NCI-H345 treated with DMSO at 0.1 percent for 48 hours (cell line): Measurements from ENCODE around the gene FAM90A1.
"Not testable (repeated sequence)": the region's sequence is repeated elsewhere in the genome, so short reads cannot be mapped to it uniquely, and the experiment has no call there.

Experiments
- DNase-seq: peaks from one replicate; lab custom pipeline; 2025; ENCODE audit not compliant: unreplicated experiment; lab: John Stamatoyannopoulos, UW

Gene FAM90A1, protein sequence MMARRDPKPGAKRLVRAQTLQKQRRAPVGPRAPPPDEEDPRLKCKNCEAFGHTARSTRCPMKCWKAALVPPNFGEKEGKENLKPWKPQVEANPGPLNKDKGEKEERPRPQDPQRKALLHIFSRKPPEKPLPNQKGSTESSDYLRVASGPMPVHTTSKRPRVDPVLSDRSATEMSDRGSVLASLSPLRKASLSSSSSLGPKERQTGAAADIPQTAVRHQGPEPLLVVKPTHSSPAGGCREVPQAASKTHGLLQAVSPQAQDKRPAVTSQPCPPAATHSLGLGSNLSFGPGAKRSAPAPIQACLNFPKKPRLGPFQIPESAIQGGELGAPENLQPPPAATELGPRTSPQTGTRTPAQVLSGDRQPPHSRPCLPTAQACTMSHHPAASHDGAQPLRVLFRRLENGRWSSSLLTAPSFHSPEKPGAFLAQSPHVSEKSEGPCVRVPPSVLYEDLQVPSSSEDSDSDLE

DNA sequence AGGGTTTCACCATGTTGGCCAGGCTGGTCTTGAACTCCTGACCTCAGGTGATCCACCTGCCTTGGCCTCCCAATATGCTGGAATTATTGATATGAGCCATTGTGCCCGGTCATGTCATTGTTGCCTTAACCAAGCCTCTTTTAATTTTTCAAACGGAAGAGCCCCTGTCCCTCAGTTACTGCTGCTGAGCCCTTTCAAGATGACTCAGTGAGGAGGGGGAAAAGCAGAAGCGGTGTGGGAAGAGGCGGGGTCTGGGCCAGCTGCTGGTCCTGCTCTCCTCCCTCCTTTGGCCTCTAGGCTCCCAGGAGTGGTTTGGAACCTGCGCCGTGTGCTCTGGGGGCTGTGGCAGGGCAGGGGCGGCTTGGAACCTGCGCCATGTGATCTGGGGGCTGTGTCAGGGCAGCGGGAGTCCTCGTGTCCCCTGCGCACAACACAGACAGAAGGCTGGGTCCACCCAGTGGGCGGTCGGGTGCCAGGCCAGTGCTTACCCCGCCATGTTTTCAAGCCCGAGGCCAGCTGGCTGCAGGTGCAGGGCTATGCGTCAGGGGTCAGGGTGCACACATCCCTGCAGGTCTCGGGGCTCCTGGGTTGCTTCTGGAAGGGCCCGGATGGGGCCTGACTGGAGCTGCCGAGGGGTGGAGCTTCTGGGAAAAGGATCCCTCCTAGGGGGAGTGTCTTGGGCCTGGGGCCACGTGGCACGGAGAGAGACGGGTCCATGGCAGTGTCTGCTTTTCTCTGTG is at the start of gene FAM90A1:
Gene FAM90A1, minus strand, starts transcription at position 627 of the 740 bp plus-strand sequence. CDS start 2,786 bp downstream, outside the sequence.
- not testable (repeated sequence) for DNase-seq

DNA sequence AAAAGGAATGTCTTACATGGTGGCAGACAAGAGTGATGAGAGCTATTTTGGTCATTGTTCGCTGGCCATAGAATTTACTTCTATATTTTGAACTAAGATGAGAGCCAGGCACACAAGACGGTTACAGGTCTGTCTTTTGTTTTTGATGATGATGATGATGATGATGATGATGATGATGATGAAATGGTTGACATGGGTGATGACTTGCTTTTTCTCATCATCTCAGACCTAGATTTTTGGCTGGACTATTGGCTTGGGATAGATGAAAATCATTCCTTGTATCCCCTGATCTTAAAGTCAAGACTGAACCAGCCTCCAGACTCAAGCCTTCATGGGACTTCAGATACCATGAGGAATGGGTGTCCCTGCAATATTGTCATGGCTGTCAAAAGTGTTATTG is 49.0 kb upstream of the FAM90A1 start:
- DNase-seq: not testable (repeated sequence)

DNA sequence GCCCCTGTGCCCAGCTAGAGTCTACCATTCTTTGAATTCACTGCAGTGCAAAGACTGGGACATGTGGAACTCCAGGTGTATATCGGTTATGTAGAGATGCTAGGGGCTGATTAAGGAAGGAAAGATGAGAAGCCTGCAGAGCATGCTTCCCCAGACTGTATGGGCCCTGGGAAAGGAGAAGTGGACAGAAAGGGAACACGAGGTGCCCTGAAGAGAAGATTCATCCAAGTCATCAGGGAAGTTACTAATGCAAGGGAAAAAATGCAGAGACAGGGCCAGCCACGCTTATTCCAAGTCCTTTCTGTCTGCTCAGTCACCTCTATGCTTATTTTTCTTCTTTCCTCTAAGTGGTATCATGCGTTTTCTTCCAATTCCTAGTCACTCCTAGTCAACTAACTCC is 39.3 kb upstream of the FAM90A1 start:
- DNase-seq: not testable (repeated sequence)

DNA sequence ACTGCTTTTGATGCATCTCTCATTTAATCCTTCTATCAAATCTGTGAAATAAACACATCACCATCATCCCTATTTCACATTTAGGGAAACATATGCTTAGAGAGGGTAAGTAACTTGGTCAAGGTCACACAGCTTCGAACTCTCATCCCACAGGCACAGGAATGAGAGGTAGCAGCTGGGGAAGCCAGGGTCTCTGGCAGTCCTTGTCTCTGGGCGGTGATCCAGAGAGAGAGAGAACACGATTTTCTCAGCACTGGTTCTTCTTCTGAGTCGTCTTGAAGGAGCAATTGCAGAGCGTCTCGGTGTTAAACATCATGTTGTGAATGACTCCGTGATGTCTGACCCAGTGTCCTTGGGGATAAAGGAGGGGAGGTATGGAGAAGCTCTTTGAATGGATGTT is 36.8 kb upstream of the FAM90A1 start:
- DNase-seq: not testable (repeated sequence)

DNA sequence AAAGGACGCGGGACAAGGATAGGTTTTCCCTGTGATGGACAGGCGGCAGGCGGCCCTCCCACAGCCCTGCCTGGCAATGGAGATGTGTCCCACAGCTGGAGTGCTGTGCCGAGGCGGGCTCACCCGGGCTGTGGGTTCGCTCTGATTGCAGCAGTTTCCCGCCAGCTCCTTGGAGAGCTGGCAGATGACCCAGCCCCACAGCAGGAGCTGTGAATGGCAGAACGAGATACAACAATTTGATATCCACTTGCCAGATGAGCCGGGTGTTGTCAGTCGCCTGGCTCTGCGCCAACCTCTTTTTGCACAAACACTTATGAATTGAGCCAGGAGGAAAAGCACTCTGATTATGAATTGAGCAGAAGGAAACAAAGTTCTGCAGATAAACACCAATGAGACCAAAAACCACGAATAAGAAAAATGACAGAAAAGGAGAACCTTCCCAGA is 33.7 kb upstream of the FAM90A1 start:
- peak; percentile 55 for DNase-seq

DNA sequence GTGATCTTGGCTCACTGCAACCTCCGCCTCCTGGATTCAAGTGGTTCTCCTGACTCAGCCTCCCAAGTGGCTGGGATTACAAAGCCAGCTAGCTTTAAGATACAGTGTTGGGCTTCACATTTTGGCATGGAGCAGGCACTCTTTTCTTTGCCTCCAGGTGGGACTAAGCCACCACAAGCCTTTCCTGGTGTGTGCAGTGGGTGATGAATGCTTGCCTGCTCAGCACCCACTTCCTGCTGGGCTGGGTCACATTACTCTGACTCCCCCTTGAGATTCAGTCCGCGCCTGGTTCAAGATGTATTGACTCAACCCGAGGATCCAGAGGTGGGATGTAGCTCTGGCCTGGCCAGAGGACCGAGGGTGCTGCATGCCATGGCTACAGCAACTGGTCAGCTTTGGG is 28.9 kb upstream of the FAM90A1 start:
- DNase-seq: not testable (repeated sequence)

DNA sequence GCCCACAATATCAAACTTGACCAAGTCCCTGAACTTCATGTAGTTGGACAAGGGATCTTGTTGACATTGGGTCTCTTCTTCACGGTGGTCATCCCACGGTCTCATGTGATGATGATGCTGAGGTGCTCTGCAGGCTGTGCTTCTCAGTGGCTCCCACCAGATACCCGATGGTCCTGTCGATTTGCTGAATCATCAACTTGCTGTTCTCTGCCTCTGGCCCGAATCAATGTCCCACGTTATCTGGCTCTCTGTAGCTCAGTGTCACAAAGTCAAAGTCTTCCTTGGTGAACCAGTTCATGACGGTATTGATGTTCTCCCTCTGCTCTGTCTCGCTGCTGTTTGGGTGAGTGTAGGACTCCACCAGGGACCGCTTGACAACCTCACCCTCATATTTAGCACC is 27.3 kb upstream of the FAM90A1 start:
- not testable (repeated sequence) for DNase-seq

DNA sequence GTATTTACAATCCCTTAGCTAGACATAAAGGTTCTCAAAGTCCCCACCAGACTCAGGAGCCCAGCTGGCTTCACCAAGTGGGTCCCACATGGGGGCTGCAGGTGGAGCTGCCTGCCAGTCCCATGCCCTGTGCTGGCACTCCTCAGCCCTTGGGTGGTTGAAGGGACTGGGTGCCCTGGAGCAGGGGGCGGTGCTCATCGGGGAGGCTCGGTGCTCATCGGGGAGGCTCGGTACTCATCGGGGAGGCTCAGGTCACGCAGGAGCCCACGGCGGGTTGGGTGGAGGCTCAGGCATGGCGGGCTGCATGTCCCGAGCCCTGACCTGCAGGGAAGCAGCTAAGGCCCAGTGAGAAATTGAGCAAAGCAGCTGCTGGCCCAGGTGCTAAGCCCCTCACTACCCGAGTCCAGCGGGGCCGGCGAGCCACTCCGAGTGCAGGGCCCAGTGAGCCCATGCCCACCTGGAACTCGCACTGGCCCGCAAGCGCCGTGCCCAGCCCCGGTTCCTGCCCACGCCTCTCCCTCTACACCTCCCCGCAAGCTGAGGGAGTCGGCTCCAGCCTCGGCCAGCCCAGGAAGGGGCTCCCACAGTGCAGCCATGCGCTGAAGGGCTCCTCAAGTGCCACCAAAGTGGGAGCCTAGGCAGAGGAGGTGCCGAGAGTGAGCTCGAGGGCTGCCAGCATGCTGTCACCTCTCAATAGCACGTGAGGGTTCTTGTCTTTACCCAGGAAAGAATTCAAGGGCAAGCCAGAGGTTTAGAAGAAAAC is 24.8 kb upstream of the FAM90A1 start:
- not testable (repeated sequence) for DNase-seq

DNA sequence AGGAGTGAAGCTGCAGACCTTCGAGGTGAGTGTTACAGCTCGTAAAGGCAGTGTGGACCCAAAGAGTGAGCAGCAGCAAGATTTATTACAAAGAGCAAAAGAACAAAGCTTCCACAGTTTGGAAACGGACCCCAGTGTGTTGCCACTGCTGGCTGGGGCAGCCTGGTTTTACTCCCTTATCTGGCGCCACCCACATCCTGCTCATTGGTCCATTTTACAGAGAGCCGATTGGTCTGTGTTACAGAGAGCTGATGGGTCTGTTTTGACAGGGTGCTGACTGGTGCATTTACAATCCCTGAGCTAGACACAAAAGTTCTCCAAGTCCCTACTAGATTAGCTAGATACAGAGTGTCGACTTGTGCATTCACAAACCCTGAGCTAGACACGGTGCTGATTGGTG is 24.2 kb upstream of the FAM90A1 start:
- DNase-seq: not testable (repeated sequence)

DNA sequence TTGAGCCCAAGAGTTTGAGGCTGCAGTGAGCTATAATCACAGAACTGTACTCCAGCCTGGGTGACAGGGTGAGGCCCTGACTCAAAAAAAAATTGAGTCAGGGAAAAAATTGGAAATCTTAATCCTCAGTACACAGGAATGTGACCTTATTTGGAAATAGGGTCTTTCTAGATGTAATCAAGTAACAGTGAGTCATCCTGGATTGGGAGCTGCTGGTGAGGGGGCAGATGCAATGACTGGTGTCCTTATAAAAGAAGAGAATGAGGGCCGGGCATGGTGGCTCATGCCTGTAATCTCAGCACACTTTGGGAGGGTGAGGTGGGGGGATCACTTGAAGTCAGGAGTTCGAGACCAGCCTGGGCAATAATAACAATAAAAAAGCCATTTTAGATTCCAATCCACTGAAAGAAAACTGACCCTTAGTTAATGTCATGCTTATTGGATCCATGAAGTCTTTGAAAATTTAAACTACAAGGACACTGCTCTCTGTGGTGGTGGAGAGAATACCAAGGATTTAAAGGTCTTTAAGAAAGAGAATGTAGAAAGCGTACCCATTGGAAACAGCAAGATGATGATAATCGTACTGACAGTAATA is 19.6 kb upstream of the FAM90A1 start:
- DNase-seq: not testable (repeated sequence)

DNA sequence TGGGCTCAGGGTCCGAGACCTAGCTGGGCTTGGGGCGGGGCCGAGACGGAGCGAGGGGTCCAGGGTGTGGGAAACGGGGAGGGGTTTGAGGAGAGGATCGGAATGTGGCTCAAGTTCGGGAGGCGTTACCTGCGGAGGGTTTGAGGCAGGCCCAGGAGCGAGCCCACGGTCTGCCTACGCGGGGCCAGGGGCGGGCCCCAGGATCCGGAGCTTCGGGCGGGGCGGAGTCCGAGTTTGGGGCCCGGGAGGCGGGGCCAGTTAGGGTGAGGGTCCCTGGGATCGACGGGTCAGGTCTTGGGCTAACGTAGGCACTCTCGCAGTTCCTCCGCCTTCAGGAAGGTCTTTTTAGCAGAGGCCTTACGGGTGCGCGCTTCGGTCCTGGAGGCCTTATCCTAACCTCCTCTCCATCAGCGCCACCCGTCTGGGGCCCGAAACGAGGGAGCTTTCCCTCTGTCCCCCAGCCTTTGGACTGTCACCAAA is 16.3 kb upstream of the FAM90A1 start:
- not testable (repeated sequence) for DNase-seq

DNA sequence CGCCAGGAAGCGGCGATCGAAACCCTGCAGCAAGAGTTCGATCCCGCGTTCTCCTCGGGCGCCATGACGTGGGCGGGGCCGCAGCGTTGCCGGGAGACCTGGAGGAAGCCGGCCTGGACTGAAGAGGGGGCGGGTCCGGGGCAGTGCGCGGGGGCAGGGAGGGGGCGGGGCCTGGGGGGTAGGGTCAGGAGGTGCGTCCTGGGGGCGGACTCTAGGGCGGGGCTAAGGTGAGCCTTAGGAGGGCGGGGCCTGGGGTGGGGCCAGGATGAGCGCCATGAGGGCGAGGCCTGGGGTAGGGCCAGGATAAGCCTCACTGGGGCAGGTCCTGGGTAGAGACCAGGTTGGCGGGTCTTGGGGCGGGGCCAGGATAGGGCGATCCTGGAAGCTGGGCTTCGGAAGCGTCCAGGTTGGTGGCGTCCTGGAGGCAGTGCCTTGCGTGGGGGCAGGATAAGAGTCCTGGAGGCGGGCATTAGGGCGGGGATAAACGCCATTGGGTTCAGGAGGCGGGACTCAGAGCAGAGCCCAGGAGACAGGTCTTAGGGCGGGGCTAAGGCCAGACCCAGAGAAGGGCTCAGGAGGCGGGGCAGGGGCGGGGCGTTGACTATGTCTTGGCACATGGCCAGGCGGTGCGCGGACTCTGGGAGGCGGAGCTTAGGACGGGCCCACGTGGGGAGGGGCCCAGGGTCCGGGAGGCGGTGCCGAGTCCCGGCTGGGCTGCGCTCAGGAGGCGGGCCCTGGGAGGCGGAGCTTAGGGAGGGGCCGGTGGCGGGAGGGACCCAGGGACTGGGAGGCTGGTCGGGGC is 15.7 kb upstream of the FAM90A1 start:
- peak; percentile 80 for DNase-seq

DNA sequence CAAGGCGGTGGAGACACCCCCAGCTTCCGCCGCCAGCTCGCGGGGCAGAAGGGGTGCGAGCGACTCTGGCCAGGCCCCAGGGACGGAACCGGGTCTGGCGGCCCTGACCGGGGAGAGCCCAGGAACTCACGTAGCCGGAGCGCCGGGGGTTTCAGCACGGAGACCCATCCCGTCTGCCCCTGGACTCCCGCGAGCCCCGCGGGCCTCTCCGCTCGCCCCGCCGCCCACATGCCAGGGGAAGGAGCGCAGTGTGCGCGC is 15.1 kb upstream of the FAM90A1 start:
- not testable (repeated sequence) for DNase-seq

DNA sequence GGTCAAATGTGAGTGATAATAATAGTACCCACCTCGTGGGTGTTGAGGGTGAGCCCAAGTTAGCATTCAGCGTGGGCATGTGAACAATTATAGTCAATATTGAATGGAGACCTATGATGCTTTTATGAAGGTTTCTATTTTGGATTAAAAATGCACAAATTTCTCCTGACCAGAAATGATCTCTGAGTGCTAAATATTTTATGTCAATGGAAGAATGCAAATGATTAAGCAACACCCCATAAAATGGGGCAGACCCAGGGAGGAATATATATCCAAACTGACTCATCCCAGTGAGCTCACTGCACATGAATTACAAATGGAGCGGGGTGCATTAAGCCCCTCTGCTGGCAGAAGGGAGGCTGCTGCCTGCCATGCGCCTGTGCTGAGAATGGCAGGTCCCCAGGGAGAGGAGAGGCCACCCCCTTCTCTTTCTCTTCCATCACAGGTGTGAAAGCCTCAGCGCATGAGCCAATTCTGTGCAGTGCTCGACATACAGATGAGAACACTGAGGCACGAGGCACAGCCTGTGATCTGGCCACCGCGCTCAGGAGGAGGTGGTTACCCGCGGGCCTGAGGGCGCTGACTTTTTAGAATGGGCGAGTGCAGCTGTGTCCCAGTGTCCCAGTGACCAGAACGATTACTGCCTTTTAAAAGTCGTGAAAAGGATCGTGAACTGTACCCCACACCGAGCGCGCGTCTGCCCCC is 14.7 kb upstream of the FAM90A1 start:
- peak; percentile 20 for DNase-seq

DNA sequence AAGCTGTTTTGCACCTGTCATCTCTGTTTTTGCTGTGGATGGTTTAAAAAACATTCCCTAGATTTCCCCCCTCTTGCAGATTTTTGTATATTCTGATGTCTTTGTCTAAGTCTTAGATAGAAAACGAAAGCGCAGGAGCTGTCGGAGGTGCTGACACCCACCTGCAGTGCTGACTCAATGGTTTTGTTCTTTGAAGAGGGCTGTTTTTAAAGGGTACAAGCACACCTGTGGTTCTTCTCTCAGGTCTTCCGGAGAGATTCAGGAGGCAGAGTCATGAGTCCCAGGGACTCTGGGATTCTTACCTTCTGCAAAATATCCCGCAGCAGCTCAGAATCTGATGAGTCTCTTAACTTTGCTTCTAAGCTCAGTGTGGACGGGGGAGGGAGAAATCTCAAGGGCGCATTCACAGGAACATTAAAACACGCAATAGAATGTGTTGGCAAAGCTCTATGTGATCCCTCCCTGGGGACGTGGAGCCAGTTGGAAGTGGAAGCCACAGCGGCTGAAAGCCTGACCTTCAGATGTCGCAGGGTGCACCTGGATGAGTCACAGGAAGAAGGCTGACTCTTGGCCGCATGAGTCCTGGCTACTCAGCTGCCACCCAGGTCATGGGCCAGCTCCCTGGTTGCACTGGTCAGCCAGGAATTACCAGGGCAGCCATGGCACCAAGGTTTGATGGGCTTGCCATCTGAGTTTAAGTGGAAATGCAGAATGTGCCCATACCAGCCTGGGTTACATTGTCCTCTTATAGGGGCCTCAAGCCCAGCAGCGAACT is 13.1 kb upstream of the FAM90A1 start:
- not testable (repeated sequence) for DNase-seq

DNA sequence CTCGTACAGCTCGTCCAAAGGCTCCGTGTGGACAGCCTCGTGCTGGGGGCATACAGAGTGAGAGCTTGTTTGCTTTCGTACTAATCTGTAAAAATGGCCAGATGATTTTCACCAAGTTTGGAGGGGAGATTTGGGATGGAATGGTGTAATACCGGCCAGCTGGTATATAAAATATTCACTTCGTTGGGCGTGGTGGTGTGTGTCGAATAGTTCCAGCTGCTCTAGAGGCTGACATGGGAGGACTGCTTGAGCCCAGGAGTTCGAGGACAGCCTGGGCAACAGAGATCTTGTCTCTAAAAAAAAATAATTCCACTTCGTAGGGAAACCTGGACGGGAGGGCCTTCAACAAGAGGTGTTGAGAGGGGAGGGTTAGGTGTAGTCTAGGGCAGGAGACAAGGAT is 9.6 kb upstream of the FAM90A1 start:
- not testable (repeated sequence) for DNase-seq

DNA sequence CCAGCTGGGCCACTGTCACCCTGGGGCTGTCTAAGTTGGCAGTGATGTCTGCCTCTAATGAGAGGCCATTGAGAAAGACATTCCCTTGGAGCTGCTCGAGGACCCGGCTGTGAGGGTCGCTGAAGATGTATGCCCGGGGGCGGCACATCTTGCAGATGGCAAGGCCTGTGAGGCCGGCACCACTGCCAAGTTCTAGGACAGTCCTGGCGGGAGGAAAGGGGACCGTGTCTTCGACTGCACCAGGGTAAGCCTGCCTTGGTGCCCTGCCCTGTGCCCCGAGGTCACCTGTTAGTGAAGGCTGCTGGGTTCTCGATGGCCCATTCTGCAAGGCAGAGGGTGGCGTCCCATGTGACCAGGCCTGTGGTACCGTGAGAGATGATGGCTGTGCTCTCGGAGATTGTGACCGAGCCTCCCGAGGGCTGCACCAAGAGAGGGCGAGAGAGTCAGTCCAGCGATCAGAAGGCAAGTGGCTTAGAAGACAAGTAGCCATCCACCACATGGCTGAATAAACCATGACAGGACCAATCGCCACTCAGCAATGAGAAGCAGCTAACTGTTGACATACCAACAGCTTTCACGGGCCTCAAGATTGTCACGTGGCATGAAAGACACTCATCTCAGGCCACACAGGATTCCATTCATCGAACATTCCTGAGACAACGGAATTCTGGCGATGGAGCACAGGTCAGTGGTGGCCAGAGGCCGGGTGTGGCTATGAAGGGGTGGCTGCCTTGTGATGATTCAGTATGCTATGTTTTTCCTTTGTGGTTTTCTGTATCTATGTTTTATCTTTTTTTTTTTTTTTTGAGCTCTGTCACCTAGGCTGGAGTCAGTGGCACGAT is 8.1 kb upstream of the FAM90A1 start:
- DNase-seq: not testable (repeated sequence)

DNA sequence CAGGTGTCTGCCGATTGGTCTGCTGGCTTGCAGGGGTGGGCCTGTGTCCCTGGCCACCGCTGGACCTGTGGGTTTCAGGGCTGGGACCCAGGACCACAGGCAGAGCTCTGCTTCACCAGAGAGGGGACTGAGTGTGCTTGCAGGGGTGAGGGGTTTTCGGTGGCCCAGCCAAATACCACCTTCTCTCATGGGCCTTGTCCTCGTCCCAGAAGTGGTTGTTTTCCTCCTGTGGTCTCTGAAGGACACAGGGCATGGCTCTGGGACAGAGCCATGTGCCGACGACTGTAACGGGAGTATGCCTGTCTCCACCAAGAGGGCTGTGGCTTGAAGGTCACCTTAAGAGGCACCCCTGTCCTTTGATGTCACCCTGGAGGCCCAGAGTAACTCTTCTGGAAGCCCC is 7.3 kb upstream of the FAM90A1 start:
- not testable (repeated sequence) for DNase-seq
